Activated CD4-positive, alpha-beta T cell treated with anti-CD3 and anti-CD28 coated beads, Interleukin-2, amount 50 U/mL, for 1 hour (primary cell): ENCODE results near the gene SF3B1.
"Not testable (repeated sequence)": the region's sequence is repeated elsewhere in the genome, so short reads cannot be mapped to it uniquely, and the experiment has no call there.

ENCODE experiments used
- DNase-seq: peaks from one replicate; pipeline ENCODE4 v3.0.0-alpha.2; 2020

The SF3B1 gene

DNA sequence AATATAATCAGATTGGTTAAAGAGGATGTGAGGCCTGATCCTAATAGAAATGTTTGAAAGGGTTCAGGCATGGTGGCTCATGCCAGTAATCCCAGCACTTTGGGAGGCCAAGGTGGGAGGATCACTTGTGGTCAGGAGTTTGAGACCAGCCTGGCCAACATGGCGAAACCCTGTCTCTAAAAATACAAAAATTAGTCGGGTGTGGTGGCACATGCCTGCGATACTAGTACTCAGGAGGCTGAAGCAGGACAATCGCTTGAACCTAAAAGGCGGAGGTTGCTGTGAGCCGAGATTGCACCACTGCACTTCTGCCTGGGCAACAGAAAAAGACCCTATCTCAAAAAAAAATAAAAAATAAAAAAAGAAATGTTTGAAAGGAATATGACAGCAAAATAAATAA, 2.3 kb downstream of the SF3B1 start:
- not testable (repeated sequence) for DNase-seq

DNA sequence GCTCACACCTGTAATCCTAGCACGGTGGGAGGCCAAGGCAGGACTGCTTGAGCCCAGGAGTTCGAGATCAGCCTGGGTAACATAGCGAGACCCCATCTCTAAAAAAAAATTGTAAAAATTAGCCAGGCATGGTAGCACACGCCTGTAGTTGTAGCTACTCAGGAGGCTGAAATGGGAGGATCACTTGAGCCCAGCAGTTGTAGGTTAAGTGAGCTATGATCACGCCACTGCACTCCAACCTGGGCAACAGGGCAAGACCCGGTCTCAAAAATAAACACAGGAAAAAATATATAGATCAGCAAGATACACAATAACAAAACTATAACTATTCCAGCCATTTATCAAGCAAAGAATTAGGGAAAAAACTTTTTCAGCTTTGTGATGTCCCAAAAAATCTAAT, 3.0 kb downstream of the SF3B1 start:
- DNase-seq, result no peak

GRCh38 chr2:197427986-197428385, 6.8 kb downstream of the SF3B1 start:
- no peak for DNase-seq

DNA sequence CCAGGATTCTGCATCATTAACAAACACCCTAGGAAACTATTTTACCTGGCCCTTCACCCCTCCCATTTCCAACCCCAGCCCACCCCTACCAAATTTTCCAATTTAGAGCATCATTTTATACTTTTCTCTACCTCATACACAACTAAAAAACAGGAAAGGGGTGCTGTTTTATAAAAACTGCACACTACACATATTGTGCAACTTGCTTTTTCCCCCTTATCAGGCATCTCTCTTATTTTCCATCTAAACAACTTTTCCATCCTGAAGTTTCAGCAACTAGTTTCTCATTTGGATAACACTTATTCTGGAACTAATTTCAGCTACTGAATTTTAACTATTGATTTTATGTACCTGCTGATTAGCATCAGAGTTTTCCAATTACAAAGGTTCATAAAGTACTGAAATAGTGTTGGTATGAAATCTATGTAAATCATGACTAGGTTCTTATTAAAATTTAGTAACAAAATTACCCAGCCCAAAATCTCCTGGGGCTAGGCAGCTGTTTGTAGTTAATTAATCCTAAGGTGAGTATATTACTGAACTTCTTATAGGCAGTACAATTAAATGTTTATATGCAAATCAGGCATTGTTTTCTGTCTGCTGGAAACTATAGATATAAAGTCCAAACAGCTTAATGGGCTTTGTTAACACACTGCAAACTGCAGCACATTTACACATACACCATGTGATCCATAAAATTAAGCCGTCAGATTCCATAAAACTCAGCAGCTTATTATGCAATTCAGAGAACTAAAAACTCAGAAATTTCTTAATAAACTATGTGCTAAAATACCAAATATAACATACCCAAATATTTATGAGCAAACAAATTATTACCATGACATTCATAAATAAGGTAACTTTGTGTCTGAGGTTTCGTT, 7.9 kb downstream of the SF3B1 start:
- no peak for DNase-seq

DNA sequence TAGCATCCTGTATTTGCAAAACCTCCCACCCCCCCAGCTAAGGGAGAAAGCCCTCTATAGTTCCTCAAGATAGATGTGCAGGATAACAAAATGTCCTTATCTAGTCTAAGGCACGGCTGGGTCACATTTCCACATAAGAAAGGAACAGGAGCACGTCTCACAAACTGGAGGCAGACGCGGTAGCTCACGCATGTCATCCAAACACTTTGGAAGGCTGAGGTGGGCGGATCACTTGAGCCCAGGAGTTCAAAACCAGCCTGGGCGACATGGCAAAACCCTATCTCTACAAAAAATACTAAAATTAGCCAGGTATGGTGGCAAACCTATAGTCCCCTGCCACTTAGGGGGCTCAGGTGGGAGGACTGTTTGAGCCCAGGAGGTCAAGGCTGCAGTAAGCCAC, 9.3 kb downstream of the SF3B1 start:
- DNase-seq, result no peak

- no peak for DNase-seq
These were observed 11.5 kb downstream of the SF3B1 start for GRCh38 chr2:197423307-197423706.

DNA sequence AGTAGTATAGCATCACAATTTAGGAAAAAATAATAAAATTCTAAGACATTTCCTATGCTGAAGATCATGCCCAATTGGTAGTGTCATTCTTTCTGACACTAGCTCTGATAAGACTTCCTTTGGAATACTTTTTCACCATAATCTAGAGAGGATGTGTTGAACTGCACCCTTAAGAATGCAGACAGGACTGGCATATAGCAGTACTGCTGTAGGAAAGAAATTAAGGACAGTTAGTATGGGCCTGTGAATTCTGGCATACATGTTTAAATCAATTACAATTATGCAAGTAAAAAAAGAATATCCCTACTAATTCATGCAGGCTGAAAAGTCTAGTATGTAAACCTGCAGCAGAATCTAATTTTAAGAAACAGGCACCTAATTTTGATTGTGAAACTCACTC, 15.4 kb downstream of the SF3B1 start:
- DNase-seq, result no peak

DNA sequence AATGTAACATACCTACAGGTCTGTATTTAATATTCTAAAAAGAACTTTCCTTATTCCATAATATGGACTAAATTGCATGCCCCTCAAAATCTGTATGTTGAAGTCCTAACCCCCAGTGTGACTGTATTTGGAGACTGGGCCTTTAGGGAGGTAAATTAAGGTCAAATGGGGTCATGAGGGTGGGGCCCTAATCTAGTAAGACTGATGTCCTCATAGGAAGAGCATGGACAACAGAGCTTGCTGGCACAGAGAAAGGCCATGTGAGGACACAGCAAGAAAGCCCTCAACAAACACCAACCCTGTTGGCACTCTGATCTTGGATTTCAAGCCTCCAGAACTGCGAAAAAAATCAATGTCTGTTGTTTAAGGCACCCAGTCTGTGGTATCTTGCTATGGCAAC, 18.6 kb downstream of the SF3B1 start:
- no peak for DNase-seq

GRCh38 chr2:197414515-197414914, 20.3 kb downstream of the SF3B1 start:
- DNase-seq, result no peak

DNA sequence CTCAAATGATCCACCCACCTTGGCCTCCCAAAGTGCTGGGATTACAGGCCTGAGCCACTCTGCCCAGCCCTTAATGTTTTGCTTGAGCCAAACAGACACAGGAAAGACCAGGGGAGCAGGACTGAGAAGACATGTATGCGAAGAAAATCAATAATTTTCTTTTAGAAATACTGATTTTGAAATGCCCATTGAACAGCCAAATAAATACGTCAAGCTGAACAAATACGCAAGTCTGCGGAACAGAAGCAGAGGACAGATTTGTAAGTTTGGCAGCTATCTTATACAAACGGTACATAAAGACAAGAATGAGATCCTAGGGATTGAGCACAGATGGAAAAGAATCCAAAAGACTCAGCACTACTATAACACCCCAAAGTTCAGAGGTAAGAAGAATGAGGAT, 20.8 kb downstream of the SF3B1 start:
- no peak for DNase-seq

DNA sequence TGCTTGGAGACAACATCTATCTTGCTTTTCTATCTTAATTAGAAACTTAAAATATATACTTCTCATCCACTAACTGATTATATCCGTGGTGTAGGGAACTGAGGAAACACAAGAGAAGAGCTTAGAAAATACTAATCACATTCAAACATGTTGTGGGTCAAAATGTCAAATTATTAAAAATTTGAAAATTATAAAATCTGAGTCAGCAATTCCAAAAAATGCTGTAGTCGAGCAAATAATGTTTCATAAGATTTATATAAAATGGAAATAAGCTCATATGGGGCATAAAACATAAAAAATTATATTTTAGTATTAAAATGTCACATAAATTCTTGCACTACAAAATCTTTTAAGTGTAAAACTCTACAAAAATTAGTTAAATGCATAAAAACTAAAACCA, 29.2 kb downstream of the SF3B1 start:
- DNase-seq, result no peak

GRCh38 chr2:197399887-197400540, 34.8 kb downstream of the SF3B1 start:
- no peak for DNase-seq

- no peak for DNase-seq
These were observed 35.9 kb downstream of the SF3B1 start for GRCh38 chr2:197398913-197399312.

- no peak for DNase-seq
These were observed 43.6 kb downstream of the SF3B1 start for GRCh38 chr2:197391220-197391717.

GRCh38 chr2:197388866-197389587, 45.8 kb downstream of the SF3B1 start:
- no peak for DNase-seq

DNA sequence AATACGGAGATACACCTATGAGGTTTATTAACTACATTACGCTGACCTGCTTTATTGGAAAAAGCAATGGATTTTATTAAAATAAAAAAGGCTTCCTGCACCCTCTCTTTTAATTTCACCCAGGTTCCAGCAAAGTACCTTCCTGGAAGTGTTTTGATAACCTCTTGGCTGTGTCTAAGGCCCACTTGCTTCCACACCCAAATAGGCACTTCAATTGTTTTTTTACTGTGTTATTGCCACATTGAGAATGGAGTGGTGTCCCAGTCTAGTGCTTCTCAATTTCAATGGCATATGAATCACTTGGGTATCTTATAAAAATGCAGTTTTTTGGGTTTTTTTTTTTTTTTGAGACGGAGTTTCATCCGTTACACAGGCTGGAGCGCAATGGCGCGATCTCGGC, 47.6 kb downstream of the SF3B1 start:
- DNase-seq, result no peak

DNA sequence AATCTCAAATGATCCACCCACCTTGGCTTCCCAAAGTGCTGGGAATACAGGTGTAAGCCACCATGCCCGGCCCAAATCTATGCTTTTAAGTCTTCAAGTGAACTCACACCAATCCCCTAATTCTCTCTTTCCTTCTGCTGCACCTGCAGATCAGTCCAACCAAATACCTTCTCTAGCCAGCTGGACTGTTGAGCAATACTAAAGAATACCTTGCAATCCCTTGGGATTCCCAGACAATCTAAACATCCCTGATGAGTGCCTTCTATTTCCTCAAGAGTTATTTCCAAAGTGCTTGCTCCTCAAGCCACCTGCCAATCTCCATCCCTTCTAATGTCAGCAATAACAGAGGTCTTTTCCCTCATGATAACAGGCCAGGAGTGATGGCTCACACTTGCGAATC, 48.6 kb downstream of the SF3B1 start:
- DNase-seq, result no peak

- DNase-seq, result no peak
These were observed 51.0 kb downstream of the SF3B1 start for GRCh38 chr2:197383825-197384224.

DNA sequence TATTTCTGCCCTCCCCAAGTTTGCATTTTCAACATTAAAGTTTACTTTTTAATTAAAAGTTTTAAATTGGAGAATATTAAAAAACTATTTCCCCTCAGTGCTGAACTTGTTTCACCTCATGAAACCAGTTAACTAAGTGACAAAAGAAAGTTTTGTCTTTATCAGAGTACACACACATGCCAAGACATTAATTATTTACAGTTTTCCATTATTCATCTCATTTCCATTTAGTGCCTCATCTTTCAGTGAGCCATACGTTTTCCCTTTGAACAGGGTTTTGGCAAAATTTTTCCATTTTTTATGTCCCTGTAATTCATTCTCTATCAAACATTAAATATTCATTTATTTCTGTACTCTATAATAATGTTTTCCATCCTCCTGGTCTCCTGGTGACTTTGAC, 53.2 kb downstream of the SF3B1 start:
- no peak for DNase-seq

DNA sequence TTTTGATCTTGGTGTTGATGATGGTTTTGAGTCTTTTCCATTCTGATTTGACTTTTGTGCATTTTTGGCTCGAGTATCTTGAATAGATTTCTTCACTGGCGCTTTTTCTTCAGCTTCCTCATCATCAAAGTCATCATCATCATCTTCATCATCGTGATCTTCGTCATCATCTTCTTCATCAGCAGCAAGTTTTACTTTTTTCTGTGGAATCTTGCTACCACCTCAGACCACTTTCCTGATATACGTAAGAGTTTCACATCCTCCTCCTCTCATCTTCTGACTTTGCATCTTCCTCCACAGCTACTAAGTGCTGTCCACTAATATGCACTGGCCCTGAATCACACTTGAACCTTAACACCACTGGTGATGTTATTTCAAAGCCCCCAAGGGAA, 54.9 kb downstream of the SF3B1 start:
- not testable (repeated sequence) for DNase-seq

- not testable (repeated sequence) for DNase-seq
These were observed 55.4 kb downstream of the SF3B1 start for GRCh38 chr2:197379308-197379917.

GRCh38 chr2:197378494-197379307, 56.1 kb downstream of the SF3B1 start:
- peak; percentile 56 for DNase-seq
